Mesothelial cell of epicardium (in vitro differentiated cells): Measurements from ENCODE around the gene TTC21B. TPM values are rescaled to one million over a fixed set of nuclear protein-coding genes. Genes with fewer than 3 reads are reported as not detected.
A peak's percentile ranks its signal among the peaks of the same experiment; 100 is the strongest.

ENCODE experiments used
- DNase-seq, 2 experiments: peaks; one replicate each; pipeline ENCODE4 v3.0.0; 2021; ENCODE audit warnings: low spot score in 2 of 2; ENCODE audit not compliant: unreplicated experiment in 2 of 2
- H3K27ac Mint-ChIP-seq: 2 replicates; pipeline ENCODE4 v1.8.0; 2021; ENCODE audit warnings: mixed read lengths
- H3K27me3 Mint-ChIP-seq: 2 replicates; pipeline ENCODE4 v1.8.0; 2021; ENCODE audit warnings: low read depth, mixed read lengths
- H3K36me3 Mint-ChIP-seq: 2 replicates; pipeline ENCODE4 v1.8.0; 2021; ENCODE audit warnings: mixed read lengths
- H3K4me1 Mint-ChIP-seq: 2 replicates; pipeline ENCODE4 v1.8.0; 2021; ENCODE audit warnings: mixed read lengths
- H3K4me3 Mint-ChIP-seq: 2 replicates; pipeline ENCODE4 v1.8.0; 2021; ENCODE audit warnings: mild to moderate bottlenecking, moderate library complexity, mixed read lengths
- H3K9me3 Mint-ChIP-seq: 2 replicates; pipeline ENCODE4 v1.8.0; 2021; ENCODE audit warnings: mixed read lengths
- total RNA-seq: library from RNA; stranded (reverse); gene quantifications from 3 replicates; pipeline ENCODE4 v1.2.1, GENCODE V29; 2021
- TF ChIP-seq, protein P1 (sequence below): fragments of 200-600 bp; sonication (generic); IDR thresholded peaks from one replicate; pipeline ENCODE4 v1.5.0; 2021; ENCODE audit warnings: antibody characterized with exemption; ENCODE audit not compliant: unreplicated experiment

Gene TTC21B
- total RNA-seq, 1 donor from 2014 or later: 33.8 TPM

DNA sequence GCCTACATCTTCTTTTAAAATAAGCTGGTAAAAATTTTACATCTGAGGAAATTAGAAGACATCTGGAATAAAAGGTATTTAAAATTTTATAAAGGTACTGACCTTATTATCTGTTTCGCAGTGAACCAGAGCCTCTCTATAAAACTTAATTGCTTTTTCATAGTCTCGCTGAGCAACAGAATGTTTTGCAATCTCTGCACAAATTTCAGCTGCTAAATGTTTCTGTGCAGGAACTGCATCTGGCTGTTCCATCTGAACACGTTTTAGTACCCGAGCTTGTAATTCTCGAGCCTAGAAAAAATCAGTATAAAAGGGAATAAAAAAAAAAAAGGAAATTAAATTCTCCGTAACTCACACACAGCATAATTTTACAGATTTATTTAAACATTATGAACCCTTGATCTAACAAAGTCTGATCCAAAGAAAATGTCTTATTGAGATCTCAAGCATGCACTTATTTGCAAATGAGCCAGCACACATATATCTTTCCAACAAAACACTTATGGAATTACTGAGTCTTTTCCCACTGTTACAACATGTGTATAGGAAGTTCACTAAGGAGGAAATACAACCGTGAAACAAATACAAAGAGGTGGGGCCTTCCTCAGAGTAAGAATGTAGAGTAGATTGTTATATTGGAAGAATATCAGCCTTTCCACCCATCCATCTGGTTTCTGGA, 51.8 kb downstream of the TTC21B start:
- Mint-ChIP-seq H3K9me3 (no peaks in the 10 kb centered on the region), H3K27ac (no peak overlapping the region), H3K4me1 (peaks cover 10% of the 10 kb centered on the region), H3K36me3 (peaks cover 33% of the 10 kb centered on the region), H3K4me3 (no peak overlapping the region), H3K27me3 (no peaks in the 10 kb centered on the region)
- TF ChIP-seq, protein P1, sequence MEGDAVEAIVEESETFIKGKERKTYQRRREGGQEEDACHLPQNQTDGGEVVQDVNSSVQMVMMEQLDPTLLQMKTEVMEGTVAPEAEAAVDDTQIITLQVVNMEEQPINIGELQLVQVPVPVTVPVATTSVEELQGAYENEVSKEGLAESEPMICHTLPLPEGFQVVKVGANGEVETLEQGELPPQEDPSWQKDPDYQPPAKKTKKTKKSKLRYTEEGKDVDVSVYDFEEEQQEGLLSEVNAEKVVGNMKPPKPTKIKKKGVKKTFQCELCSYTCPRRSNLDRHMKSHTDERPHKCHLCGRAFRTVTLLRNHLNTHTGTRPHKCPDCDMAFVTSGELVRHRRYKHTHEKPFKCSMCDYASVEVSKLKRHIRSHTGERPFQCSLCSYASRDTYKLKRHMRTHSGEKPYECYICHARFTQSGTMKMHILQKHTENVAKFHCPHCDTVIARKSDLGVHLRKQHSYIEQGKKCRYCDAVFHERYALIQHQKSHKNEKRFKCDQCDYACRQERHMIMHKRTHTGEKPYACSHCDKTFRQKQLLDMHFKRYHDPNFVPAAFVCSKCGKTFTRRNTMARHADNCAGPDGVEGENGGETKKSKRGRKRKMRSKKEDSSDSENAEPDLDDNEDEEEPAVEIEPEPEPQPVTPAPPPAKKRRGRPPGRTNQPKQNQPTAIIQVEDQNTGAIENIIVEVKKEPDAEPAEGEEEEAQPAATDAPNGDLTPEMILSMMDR: no peak
- no peak for DNase-seq

DNA sequence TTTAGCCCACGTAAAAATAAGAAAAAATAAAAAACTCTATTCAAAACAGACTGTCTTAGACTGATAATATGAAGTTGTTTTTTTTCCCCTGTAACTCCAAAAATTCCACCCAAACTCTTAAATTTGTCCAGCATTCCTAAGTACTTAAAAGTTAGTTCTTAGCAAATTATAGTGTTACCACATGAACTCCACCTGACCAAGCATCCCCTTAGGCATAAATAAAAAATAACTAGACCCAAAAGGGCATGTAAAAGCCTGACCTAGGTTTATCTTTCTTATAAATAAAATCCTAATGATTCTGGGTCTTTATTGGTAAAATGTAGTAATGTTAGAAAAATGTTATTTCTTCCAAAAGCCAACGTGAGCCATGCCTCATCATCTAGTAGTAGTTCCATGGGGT, 54.3 kb downstream of the TTC21B start:
- no peaks in the 10 kb centered on the region for H3K27me3 Mint-ChIP-seq
- TF ChIP-seq, protein P1: no peak
- peaks cover 35% of the 10 kb centered on the region for H3K36me3 Mint-ChIP-seq
- peaks cover 10% of the 10 kb centered on the region for H3K4me1 Mint-ChIP-seq
- no peak overlapping the region for H3K4me3 Mint-ChIP-seq
- H3K9me3 Mint-ChIP-seq: no peaks in the 10 kb centered on the region
- no peak overlapping the region for H3K27ac Mint-ChIP-seq
- DNase-seq: no peak

DNA sequence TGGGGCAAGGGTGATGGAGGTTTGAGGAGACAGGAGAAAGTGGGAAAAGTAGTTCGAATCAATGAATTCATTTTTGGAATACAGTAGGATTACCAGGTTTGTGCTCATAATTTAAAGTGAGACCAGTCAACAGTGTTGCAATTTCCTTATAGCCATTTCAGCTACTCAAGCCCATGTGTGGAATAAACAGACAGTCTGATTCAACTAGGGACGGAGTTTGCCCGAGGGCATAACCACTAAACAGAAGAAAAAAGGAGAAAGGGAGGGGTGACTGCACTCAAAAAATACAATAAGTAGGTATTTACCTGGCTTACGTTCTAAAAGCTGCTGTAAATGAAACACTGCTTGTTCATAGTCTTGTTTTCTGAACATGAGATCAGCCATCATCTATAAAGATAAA, 55.2 kb downstream of the TTC21B start:
- H3K4me1 Mint-ChIP-seq: peaks cover 10% of the 10 kb centered on the region
- no peak overlapping the region for H3K4me3 Mint-ChIP-seq
- DNase-seq: no peak
- peaks cover 42% of the 10 kb centered on the region for H3K36me3 Mint-ChIP-seq
- no peaks in the 10 kb centered on the region for H3K27me3 Mint-ChIP-seq
- TF ChIP-seq, protein P1: no peak
- peak overlapping the region; percentile 19 for H3K27ac Mint-ChIP-seq
- no peaks in the 10 kb centered on the region for H3K9me3 Mint-ChIP-seq

DNA sequence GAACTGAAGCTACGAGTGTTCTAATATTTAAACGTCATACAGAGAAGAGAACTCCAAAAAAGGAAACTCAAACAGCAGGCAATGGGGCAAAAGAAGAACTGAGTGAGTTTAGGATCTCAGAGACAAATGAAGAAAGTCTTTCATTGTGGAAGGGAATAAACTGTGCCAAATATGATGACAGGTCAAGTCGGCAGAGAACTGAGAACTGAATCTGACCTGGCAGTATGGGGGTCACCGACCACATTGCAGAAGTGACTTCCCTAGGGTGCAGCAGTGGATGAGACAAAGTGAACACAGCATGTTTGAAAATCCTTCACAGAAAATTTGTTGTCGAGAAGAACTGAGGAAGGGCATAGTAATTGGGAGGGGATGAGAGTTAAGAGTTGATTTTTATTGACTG, 55.9 kb downstream of the TTC21B start:
- Mint-ChIP-seq H3K9me3 (no peaks in the 10 kb centered on the region), H3K4me1 (peaks cover 10% of the 10 kb centered on the region), H3K36me3 (peaks cover 39% of the 10 kb centered on the region), H3K4me3 (no peak overlapping the region), H3K27ac (no peak overlapping the region), H3K27me3 (no peaks in the 10 kb centered on the region)
- TF ChIP-seq, protein P1: no peak
- no peak for DNase-seq

DNA sequence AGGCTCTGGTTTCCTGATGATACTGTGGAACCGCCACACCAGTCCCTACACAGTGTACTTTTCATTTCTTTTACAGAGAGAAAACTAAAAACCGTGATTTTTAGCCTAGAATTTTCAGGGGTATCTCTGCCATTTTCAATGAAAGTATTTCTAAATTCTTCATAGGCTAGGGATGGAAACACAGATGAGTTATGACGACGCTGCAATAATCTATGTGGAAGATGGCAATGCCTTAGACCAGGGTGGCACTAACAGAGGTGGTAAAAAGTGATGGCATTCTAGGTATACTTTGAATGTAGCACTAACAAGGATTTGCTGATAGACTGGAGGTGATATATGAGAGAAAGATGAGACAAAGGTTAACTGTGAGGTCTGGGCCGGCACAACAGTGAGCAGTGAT, 56.5 kb downstream of the TTC21B start:
- Mint-ChIP-seq H3K27ac (no peak overlapping the region), H3K9me3 (no peaks in the 10 kb centered on the region), H3K4me1 (peaks cover 12% of the 10 kb centered on the region), H3K36me3 (peaks cover 39% of the 10 kb centered on the region), H3K4me3 (no peak overlapping the region), H3K27me3 (no peaks in the 10 kb centered on the region)
- TF ChIP-seq, protein P1: no peak
- DNase-seq: no peak
